Tibial nerve (tissue), 3 donors: ENCODE measurements around the gene SYTL1.

Experiments
- POLR2A ChIP-seq, 2 donors: fragments of 450-650 bp; IDR thresholded peaks; one replicate each; pipeline ENCODE4 v1.6.1; 2017; ENCODE audit warnings: antibody characterized with exemption in 2 of 2, mild to moderate bottlenecking in 2 of 2, moderate library complexity in 2 of 2
- TF ChIP-seq, protein P1 (sequence below), 5 experiments: fragments of 200-600 bp in 3 of 5; fragments of 450-650 bp in 2 of 5; sonication (generic) in 3 of 5; IDR thresholded peaks; one replicate each; pipeline ENCODE4 v1.5.1; 2016 to 2019; ENCODE audit warnings: antibody characterized with exemption in 5 of 5, mild to moderate bottlenecking in 3 of 5, moderate library complexity in 2 of 5

DNA sequence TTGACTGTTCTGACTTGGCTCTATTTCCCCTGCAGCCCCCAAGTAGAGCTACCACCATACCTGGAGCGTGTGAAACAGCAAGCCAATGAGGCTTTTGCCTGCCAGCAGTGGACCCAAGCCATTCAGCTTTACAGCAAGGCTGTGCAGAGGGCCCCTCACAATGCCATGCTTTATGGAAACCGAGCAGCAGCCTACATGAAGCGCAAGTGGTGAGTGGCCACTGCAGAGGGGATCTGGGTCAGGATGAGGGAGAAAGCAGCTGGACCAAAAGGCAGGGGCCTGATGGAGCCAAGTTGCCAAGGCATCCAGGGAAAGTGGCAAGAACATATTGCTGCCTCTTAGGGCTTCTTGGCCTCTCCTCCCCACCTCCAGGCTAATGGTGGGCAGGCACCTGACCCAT lies 43.9 kb upstream of the SYTL1 start:
- TF ChIP-seq, protein P1, sequence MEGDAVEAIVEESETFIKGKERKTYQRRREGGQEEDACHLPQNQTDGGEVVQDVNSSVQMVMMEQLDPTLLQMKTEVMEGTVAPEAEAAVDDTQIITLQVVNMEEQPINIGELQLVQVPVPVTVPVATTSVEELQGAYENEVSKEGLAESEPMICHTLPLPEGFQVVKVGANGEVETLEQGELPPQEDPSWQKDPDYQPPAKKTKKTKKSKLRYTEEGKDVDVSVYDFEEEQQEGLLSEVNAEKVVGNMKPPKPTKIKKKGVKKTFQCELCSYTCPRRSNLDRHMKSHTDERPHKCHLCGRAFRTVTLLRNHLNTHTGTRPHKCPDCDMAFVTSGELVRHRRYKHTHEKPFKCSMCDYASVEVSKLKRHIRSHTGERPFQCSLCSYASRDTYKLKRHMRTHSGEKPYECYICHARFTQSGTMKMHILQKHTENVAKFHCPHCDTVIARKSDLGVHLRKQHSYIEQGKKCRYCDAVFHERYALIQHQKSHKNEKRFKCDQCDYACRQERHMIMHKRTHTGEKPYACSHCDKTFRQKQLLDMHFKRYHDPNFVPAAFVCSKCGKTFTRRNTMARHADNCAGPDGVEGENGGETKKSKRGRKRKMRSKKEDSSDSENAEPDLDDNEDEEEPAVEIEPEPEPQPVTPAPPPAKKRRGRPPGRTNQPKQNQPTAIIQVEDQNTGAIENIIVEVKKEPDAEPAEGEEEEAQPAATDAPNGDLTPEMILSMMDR (IDR thresholded peaks at IDR 0.05) = no peak
- no peak for TF ChIP-seq POLR2A (IDR thresholded peaks at IDR 0.05)
